NT2/D1 (cell line): Measurements from ENCODE around the gene MIPEP.

Experiments used
- SUZ12 ChIP-seq: IDR thresholded peaks from 2 replicates; pipeline ENCODE4 v1.6.1; 2011; ENCODE audit not compliant: insufficient read length, insufficient read depth; ENCODE audit errors: extremely low read depth
- YY1 ChIP-seq: IDR thresholded peaks from 2 replicates; pipeline ENCODE4 v1.6.1; 2011; ENCODE audit not compliant: insufficient read length, insufficient read depth
- ZNF274 ChIP-seq: IDR thresholded peaks from 2 replicates; pipeline ENCODE4 v1.6.1; 2011; ENCODE audit warnings: mild to moderate bottlenecking, low read depth, low read length

DNA sequence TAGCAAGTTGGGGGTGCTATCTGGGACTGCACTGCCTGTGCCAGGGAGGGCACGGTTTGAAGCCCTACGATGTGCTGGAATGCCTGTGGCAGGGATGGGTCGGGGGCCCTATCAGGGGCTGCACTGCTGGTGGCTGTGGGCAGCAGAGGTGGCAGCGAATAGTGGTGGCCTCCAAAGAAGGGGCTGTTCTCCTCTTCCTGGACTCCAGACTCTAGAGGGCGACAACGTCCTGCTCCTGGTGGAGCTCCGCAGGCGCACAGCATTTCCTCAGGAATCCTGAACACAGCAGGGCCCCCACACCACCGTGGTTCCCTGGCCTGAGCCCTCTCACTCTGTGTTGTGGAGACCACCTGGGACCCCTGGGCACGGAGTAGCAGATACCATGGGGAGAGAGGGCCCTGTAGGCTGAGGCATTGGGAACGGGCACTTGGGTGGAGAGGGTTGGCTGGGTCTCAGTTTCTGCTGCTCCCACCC is 173.4 kb downstream of the MIPEP start:
- TF ChIP-seq ZNF274, result no peak
- no peak for TF ChIP-seq YY1
- no peak for TF ChIP-seq SUZ12
